SK-N-DZ (cell line): ENCODE measurements around the gene AEBP2. TPM values are rescaled to one million over a fixed set of nuclear protein-coding genes. Genes with fewer than 3 reads are reported as not detected.
"Not testable (repeated sequence)": the region's sequence is repeated elsewhere in the genome, so short reads cannot be mapped to it uniquely, and the experiment has no call there.

Source experiments
- DNase-seq: peaks from one replicate; pipeline ENCODE4 v3.0.0-alpha.2; 2015; ENCODE audit warnings: low spot score
- polyA plus RNA-seq, 2 experiments: library from polyadenylated mRNA; depleted of rRNA; stranded (reverse); fragments of >200 nt; gene quantifications; 2 replicates each; pipeline ENCODE4 v1.2.3, GENCODE V29; 2014

Gene AEBP2, protein sequence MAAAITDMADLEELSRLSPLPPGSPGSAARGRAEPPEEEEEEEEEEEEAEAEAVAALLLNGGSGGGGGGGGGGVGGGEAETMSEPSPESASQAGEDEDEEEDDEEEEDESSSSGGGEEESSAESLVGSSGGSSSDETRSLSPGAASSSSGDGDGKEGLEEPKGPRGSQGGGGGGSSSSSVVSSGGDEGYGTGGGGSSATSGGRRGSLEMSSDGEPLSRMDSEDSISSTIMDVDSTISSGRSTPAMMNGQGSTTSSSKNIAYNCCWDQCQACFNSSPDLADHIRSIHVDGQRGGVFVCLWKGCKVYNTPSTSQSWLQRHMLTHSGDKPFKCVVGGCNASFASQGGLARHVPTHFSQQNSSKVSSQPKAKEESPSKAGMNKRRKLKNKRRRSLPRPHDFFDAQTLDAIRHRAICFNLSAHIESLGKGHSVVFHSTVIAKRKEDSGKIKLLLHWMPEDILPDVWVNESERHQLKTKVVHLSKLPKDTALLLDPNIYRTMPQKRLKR
- polyA plus RNA-seq (2014; cell fraction: cytosol; rRNA removed), result 9.2 and 12.4 TPM in 2 replicates
- 9.4 and 13.5 TPM in 2 replicates for polyA plus RNA-seq (2014; cell fraction: nucleus; rRNA removed)

DNA sequence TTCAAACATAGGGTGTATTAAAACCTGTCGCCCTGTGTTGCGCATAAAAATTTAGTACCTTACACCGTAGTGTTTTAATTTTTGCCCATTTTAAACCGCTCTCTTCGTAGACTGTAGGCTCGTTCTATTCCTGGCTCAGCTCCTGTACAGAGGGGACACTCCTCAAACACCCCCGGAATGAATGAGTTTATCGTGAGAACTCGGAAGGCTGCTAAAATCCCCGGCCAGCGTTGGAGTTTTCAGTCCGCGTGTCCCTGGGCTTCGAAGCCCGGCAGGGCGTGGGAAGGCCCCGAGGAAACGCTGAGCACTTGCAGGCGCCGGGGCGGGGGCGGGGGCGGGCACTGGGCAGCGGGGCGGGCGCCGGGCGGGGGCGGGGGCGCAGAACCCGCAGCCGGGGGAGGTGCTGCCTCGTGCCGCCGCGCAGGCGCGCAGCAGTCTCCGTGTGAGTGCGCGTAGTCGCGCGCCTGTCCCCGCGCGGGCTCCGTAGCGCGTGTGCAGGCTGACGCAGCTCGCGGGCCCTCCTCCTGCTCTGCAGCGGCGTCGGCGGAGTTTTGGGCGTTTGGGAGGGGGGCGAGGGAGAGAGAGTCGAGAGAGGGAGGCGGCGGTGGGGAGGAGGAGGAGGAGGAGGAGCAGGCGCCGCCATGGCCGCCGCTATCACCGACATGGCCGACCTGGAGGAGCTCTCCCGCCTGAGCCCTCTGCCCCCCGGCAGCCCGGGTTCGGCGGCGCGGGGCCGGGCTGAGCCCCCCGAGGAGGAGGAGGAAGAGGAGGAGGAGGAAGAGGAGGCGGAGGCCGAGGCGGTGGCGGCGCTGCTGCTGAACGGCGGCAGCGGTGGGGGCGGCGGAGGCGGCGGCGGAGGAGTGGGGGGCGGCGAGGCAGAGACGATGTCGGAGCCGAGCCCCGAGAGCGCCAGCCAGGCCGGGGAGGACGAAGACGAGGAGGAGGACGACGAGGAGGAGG is at the start of gene AEBP2:
TSS of gene AEBP2 (plus strand) at position 434 of the 960 bp plus-strand sequence. CDS start at position 642, 208 bp downstream.
- DNase-seq, result peak; percentile 90

DNA sequence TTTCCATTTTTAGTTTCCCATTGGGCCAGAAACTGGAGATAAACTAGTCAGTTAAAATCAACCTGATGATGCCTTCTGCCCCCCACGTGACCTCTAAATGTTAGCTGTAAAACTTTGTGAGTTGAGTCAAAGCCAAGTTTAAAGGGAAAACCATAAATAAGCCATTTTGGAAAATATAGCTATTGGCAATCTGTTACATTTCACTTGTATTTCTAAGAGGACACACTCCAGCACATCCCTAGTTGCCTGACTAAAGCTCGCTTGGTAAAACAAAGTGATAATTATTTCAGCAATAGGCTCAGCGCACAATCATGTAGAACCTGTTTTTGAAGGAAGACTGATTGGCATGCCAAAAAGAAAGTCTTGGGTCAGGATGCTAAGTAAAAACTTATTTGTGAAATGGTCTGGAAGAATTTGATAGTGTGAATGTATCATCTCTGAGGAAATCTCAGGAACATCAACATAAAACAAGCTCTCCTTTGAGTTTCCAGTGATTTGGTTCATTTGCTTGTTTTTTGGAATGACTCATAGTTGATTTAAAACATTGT is 49.2 kb upstream of the AEBP2 start:
- no peak for DNase-seq

DNA sequence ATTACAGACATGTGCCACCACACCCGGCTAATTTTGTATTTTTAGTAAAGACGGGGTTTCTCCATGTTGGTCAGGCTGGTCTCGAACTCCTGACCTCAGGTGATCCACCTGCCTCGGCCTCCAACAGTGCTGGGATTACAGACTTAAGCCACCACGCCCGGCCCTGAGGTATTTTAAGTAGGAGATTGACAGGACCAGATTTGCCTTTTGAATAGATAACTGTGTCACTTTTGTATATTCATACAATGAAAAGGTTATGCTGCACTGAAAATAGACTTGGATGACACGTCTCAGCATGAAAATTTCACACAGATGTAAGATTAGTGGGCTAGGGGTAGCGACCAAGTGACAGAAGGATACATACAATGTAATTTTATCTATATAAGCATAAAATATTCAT is 46.6 kb upstream of the AEBP2 start:
- DNase-seq, result not testable (repeated sequence)

DNA sequence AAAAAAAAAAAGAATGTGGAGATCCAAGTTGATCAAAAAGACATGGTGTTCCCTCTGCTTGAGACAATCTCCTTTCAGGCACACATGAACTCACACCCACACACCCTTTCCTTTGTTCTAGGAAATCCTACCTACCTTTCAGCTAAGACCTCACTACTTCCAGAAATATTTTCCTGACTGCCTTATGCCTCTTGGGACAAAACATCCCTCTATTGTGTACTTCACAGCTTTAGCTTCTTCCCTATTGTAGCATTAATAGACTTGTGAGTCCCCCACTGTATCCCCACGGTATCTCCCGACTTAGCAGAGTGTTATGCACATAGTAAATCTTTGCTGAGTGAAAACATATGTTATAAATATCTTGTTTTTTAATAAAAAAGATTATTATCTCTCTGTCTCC is 44.9 kb upstream of the AEBP2 start:
- DNase-seq, result no peak

DNA sequence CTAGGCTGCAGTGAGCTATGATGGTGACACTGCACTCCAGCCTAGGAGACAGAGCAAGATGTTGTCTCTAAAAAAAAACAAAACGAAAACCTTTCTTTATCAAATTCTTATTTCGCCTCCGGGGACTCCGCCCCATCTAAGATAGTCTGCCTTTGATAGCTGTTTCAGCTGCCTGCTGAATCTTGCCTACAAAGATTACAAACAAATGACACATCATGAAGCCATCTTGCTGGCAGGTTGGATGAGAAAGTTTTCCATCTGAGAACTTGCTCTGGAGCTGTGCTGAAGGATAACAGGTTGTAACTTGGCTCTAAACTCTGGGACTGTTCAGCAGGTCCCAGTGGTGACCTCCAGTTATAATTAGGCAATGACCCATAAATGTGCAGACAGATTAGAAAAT is 41.8 kb upstream of the AEBP2 start:
- DNase-seq, result no peak

DNA sequence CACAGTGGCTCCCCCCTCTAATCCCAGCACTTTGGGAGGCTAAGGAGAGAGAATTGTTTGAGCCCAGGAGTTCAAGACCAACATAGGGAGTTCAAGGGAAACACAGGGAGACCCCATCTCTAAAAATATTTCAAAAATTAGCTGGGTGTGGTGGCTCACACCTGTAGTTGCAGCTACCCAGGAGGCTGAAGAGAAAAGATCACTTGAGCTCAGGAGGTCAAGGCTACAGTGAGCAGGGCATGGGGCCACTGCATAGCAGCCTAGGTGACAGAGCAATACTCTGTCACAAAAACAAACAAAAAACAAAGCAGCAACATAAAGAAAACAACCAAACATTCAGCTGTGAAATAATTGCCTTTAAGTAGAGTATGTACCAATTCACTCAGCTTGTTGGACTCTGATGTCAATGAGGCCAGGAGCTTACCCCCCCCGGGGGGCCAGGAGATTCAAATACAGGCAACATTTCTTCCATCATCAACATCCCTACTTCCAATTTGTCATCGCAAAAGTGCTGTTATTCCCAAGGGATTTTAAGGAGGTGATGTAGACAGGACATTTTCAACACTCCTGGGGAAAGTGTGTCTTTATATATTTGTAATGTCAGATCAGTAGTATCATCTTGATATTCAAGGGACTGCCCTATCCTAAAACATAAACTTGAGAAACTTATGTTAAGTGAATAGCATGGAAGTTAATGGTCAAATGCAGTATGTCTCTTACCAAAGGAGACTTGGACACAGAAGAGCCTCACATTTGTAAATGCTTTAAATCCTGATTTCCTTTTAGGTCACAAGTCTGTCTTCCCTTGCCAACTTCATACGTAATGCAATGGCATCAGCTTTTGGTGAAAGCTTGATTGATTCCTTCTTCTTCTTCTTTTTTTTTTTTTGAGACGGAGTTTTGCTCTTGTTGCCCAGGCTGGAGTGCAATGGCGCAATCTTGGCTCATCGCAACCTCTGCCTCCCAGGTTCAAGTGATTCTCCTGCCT is 40.6 kb upstream of the AEBP2 start:
- DNase-seq, result no peak

DNA sequence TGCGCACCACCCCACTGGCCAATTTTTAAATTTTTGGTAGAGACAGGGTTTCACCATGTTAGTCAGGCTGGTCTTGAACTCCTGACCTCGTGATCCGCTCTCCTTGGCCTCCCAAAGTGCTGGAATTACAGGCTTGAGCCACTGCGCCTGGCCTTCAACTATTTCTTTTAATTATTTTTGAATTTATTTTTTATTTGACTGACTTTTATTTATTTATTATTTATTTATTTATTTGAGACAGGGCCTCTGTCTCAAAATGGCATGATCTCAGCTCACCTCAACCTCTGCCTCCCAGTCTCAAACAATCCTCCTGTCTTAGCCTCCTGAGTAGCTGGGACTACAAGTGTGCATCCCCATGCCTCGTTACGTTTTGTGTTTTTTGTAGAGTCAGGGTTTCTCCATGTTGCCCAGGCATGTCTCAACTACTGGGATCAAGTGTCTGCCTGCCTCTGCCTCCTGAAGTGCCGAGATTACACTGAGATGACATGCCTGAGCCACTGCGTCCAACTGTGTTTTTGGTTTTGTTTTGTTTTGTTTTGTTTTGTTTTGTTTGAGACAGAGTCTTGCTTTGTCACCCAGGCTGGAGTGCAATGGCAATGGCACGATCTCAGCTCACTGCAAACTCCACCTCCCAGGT is 38.5 kb upstream of the AEBP2 start:
- not testable (repeated sequence) for DNase-seq

DNA sequence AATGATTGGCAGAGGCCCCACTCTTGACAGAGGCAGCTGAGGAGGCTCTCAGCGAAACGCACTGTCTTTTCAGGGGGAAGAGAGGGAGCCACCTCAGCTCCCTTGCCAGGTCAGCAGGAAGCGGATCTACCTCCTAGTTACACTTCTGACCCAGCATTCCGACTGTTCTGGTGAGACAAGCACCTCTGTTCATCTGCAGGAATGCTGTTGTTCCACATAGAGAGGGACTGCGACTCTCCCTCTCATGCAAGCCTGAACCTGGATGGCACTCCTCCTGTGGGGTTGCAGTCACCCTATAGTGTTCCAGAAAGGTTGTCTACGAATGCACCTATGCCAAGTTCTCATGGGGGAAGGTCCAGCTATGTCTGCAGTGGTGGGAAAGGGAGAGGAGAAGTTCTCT is 37.1 kb upstream of the AEBP2 start:
- no peak for DNase-seq

DNA sequence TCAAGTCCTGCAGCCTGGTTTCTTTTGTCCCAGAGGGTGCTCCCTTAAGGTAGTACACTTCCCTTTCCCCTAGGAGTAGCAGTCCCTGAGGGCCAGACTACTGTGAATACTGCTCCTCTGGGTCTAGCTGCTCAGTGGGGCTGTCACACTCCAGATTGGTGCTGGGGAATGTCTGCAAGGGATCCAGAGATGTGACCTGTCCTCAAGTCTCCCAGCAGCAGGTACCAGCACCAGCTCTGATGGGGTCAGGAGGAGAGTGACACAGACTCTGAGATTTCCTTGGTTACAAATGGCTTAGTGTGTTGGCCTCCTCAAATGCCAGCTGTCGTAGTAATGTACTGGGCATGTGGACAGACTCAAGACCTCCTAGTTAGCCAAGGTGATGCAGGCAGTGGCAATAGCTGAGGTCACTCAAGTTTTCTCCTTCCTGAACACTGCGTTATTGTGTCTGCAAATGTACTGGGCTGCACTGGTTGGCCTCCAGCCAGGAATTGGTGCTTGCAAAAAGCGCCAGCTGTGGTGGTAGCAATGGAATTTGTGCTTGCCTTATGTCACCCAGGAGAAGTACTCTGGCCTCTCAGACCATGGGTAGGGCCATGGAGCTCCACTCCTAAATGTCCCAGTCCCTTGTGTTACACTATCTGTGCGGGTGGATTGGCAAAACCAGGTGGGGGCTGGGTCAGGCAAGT is 36.4 kb upstream of the AEBP2 start:
- no peak for DNase-seq

DNA sequence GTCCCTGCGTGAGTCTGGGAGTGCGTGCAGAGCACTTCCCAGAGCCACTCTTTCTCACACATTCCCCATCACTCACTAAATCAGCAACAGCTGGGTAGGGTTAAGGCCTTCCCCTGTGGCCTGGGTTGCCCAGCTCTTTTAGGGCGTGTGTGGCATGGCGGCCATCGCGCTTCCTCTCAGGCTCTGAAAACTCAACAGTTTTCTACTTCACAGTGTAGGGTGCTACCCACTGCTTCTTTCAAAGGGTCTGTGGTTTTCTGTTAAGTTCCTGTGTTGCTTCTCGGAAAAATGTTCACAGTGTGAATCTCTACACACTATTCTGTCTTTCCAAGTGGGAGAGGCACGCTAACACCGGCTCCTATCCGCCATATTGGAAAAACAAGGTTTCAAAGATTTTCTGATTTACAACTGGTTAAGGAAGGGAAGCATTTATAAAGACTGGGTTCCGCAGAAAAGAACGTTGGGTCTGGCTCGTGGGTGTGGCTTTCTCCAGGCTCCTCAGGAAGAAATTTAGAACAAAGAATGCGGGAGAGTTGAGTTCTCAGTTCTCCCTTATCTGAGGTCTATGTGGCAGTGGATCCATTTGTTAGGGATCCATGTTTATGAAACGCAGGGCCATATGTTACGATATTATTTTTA is 34.9 kb upstream of the AEBP2 start:
- no peak for DNase-seq

DNA sequence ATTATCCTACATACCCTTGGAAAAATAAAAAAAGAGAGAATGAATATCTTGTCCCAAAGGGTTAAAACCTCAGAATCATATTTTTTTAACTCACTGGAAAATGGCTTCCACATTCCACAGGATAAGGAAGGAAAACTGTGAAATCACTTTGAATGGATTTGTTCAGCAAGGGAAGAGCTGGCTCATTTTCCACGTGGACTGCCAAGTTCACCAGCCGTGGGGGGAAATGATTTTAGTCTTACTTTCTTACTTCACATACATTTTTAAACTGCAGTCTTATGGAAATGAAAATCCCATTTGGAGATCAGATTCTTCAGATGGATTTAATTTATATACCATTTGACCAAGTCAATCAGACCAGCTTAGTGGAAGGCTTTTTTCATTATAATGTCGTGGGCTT is 29.9 kb upstream of the AEBP2 start:
- DNase-seq, result no peak

DNA sequence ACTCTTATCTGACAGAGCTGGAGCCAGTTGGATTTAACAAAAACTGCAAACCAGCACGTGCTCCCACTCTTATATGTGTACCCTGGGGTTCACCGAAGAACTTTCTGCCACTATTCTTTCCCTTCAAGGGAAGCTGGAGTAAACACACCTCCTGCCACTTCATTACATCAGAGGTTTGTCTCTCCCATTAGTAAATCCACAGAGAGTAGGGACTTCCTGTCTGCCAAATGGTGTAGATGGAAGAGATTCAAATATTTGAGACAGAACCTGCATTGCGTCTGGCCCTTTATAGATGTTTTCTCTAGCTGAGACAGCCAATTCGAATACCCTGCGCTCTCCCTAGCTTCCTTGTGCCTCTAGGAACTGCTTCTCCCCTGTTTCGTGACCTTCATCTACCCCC is 29.1 kb upstream of the AEBP2 start:
- DNase-seq, result peak; percentile 32

DNA sequence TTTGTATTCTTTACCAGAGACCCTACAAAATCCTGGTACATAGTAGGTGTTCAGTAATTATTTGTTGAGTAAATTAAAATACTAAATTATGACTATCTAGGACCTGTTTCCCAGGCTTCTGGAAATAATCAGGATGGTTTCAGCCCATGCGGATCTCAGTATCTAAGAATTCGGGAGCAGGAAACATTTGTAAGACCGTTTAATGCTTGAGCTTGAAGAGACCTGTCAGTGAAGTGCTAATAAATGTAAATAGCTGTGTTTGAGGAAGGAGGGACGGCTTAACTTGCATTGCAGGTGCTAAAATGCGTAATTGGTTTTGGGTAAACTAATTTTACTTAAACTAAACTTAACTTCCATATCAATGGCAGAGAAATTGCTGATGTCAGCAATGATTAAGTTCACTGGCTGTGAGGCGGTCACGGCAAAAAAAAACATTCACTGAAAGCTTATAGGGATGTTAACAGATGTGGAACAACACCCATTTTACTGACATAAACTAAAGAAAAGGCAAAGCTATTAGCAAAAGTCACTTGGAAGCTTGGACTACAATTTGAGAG is 28.6 kb upstream of the AEBP2 start:
- no peak for DNase-seq

DNA sequence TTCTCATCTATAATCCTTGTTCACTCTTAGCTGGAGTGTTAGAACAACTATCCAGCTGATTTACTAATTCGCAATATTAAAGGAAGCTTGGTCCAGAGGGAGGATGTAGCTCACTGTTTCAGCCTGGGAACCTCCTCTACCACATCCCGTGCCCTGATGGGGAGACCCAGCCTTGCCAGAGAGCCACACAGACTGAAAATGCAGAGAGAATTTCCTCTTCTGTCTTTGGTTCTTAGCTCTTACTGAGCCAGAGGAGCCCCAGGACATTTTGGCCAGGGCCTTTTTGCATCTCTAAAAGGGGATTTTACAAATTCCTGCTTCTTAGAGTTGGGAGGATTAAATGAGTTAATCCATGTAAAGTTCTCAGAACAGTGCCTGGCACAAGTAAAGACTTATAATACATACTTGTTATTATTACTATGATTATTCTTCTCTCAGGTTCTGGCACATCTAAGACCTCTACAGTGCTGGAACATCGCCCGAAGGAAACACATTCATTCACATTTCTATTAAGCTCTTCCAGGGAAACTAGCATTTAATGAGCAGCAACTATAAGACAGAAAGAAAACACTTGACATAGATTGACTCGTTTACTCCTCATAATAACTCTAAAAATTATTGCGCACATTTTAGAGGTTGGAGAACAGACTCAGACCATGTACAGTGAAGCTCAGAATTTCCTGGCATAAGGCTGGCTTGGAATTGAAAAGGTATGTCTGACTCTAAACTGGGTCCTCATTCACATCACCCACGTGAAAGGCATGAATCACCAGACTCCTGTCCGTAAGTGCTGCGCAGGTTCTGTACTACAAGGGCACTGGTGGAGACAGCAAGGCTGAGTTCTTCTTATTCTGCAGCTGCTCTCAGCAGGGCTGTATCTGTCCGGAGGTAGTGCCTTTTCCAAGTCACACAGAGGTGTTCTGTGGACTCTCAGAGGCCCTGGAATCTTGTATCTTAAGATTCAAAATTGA is 27.8 kb upstream of the AEBP2 start:
- no peak for DNase-seq

DNA sequence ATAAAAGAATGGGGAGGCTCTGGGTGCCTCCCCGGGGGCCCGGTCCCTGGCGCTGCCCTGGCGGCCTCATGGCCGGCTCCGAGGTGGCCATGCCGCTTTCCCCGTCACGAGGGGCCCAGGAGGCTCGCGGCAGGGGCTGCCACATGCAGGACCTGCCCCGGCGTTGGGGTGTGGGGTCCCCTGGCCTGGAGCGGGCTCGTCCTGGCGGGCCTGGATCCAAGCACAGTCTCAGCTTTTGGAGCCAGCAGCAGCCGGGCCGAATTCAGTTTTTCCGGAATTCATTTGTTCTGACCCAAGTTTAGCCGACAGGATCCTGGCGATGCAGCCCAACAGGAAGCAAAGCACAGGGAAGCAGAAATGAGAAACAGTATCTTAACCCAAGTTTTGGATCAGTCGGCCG is 26.4 kb upstream of the AEBP2 start:
- DNase-seq, result no peak

DNA sequence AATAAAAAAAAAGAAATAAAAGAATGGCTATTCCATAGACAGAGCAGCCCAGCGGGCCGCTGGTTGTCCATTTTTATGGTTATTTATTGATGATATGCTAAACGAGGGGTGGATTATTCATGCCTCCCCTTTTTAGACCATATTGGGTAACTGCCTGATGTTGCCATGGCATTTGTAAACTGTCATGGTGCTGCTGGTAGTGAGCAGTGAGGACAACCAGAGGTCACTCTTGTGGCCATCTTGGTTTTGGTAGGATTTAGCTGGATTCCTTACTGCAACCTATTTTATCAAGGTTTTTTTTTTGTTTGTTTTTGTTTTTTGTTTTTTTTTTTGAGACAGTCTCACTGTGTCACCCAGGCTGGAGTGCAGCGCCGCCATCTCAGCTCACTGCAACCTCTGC is 25.7 kb upstream of the AEBP2 start:
- not testable (repeated sequence) for DNase-seq

DNA sequence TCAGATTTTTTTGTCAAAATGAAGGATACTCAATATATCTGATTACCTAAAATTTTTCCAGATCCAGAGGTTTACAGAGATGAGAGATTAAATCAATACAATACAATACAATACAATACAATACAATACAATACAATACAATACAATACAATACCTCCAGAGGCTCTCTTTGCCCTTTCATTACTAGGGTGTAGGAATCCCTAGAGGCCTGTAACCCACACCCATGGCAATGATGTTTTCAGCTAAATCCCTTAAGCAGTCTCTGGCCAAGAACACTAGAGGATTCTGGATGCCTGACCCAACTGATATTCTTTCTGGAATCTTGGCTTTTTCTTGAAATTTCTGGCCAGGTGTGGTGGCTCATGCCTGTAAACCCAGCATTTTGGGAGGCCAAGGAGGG is 23.7 kb upstream of the AEBP2 start:
- no peak for DNase-seq
